Small intestine (tissue), 7 donors: ENCODE measurements around the gene VAMP5. TPM values are rescaled to one million over a fixed set of nuclear protein-coding genes. Genes with fewer than 3 reads are reported as not detected.
"Not testable (repeated sequence)": the region's sequence is repeated elsewhere in the genome, so short reads cannot be mapped to it uniquely, and the experiment has no call there.

ENCODE experiments used
- DNase-seq, 2 donors: peaks; one replicate each; pipeline versions ENCODE4 v3.0.0 to v3.0.0-alpha.2; 2013
- FAIRE-seq: peaks from 2 replicates; lab custom pipeline; 2012; peaks lifted over from hg19 to GRCh38; lab: Jason Lieb, UNC
- H3K27ac ChIP-seq, 3 donors: one replicate each; pipeline ENCODE4 v1.5.1; 2013; ENCODE audit warnings: low read length in 2 of 3, mild to moderate bottlenecking in 2 of 3, control low read depth in 1 of 3, inconsistent platforms in 1 of 3, low read depth in 1 of 3, moderate library complexity in 1 of 3
- H3K27me3 ChIP-seq, 3 donors: one replicate each; pipeline ENCODE4 v1.6.1; 2013; ENCODE audit warnings: low read length in 3 of 3, inconsistent platforms in 1 of 3; ENCODE audit not compliant: control insufficient read depth in 3 of 3, insufficient read depth in 3 of 3
- H3K36me3 ChIP-seq, 3 donors: one replicate each; pipeline ENCODE4 v1.6.1; 2013; ENCODE audit warnings: low read length in 3 of 3, inconsistent platforms in 1 of 3, low read depth in 1 of 3, mild to moderate bottlenecking in 1 of 3, moderate library complexity in 1 of 3; ENCODE audit not compliant: control insufficient read depth in 3 of 3, insufficient read depth in 2 of 3
- H3K4me1 ChIP-seq, 3 donors: one replicate each; pipeline ENCODE4 v1.6.1; 2013; ENCODE audit warnings: low read length in 2 of 3, inconsistent platforms in 1 of 3, low read depth in 1 of 3, mild to moderate bottlenecking in 1 of 3, moderate library complexity in 1 of 3; ENCODE audit not compliant: control insufficient read depth in 3 of 3, insufficient read depth in 2 of 3
- H3K4me3 ChIP-seq, 3 donors: one replicate each; pipeline ENCODE4 v1.5.1; 2013; ENCODE audit warnings: low read length in 3 of 3, control low read depth in 1 of 3, inconsistent platforms in 1 of 3, low read depth in 1 of 3, mild to moderate bottlenecking in 1 of 3, moderate library complexity in 1 of 3
- H3K9me3 ChIP-seq, 2 donors: one replicate each; pipeline ENCODE4 v1.6.1; 2013; ENCODE audit warnings: low read depth in 1 of 2, low read length in 1 of 2; ENCODE audit not compliant: control insufficient read depth in 2 of 2, insufficient read depth in 1 of 2
- WGBS, 3 donors: extraction: QIAGEN DNeasy Blood & Tissue Kit; methylation state at CpG; one replicate each; pipeline ENCODE4 v1.1.7; 2013; 5-methylcytosine and 5-hydroxymethylcytosine counted together
- polyA plus RNA-seq, 4 donors: library from polyadenylated mRNA; stranded (reverse) in 3 of 4; unstranded in 1 of 4; fragments of 200-250 nt in 3 of 4; fragments of 120-200 nt in 1 of 4; gene quantifications; one replicate each; pipeline versions ENCODE4 v1.2.1 to v1.2.3, GENCODE V29; 2013
- donor health status: healthy with polysubstance abuse.
- donor health status: control.
- donor health status: control.
- donor health status: Bipolar disorder and iron deficiency.
- donor health status: healthy.

The VAMP5 gene
- polyA plus RNA-seq, 4 donors: 12.8 to 110 (median 86.4) TPM

DNA sequence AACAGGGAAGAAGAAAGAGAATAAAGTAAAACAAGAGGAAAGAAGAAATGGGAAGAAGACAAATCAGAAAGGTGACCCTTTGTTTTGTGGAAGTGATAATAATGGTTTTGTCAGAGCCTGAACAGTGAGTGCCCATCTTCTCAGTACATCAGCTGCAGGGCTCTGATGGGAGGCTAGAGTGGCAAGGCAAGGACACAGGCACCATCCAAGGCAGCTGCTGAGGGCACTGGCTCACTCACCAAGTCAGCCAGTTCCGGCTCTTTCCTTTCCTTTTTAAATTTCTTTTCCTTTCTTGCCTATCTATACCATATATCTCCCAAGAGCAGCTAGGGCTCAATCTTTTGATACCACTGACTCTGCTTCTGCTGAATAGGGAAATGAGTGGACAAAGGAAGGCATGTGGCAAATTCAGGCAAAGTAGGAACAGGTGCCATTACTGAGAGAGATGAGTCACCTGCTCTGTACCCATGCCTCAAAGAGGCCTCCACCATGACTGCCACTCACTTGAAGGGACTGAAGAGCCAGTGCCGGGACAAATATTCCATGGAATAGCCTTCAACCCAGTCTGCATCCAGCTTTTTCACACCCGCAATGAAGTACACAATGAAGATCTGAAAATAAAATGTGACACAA is 29.1 kb upstream of the VAMP5 start:
- no peak overlapping the region for H3K4me3 ChIP-seq
- peaks cover 7 to 65% (median 22%) of the 10 kb centered on the region in 3 donors for H3K36me3 ChIP-seq
- H3K9me3 ChIP-seq: no peaks in the 10 kb centered on the region
- no peaks in the 10 kb centered on the region for H3K27me3 ChIP-seq
- 94 to 95% (median 94%) methylated on average over 3 of the region's 3 CpGs for WGBS, 3 donors
- DNase-seq: no peak
- no peak for FAIRE-seq
- H3K4me1 ChIP-seq: peaks cover 0 to 4% (median 0%) of the 10 kb centered on the region in 3 donors
- no peak overlapping the region for H3K27ac ChIP-seq

DNA sequence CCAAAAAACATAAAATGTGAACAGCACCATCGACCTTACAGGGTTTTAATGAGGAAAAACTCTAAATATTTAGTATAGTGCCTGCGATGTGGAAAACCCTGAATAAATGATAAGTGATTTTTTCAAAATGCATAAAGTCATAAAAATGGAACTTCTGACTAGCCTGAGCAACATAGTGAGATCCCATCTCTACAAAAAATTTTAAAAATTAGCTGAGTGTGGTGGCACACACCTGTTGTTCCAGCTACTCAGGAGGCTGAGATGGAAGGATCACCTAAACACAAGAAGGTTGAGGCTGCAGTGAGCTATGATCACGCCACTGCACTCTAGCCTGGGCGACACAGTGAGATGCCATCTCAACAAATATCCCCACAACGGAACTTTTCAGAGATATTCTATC is 27.1 kb upstream of the VAMP5 start:
- 92 to 95% (median 92%) methylated on average over 5 of the region's 5 CpGs for WGBS, 3 donors

DNA sequence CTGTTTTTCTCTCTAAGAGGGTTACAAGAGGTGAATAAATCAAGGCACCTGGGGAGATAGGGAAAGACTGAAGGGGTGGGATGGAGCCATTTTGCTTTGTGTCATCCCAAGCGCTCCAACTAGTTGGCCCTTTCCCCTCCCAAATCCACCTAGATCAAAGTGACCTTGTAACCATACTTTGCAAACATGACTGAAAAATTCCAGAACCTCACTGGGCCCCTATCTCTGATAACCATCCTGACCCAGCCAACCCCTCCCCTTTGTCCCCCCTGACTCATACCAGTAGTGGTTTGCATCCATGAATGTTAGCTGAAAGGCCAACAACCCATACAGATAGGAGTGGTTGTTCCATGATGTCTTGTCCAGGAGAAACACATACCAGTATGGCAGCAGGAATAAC is 26.1 kb upstream of the VAMP5 start:
- FAIRE-seq (no peak), DNase-seq (no peak)
- H3K27ac ChIP-seq: no peak overlapping the region
- no peak overlapping the region for H3K4me3 ChIP-seq
- peaks cover 0 to 5% (median 0%) of the 10 kb centered on the region in 3 donors for H3K4me1 ChIP-seq
- peaks cover 7 to 38% (median 16%) of the 10 kb centered on the region in 3 donors for H3K36me3 ChIP-seq
- no peaks in the 10 kb centered on the region for H3K27me3 ChIP-seq
- WGBS, 3 donors: 80 to 100% (median 93%) methylated on average over 1 of the region's 1 CpG
- H3K9me3 ChIP-seq: no peaks in the 10 kb centered on the region

More for the DNA sequence above, 27.1 kb upstream of the VAMP5 start:
- Histone ChIP-seq H3K27ac (no peak overlapping the region), H3K36me3 (peaks cover 7 to 48% (median 16%) of the 10 kb centered on the region in 3 donors), H3K27me3 (no peaks in the 10 kb centered on the region), H3K4me3 (no peak overlapping the region), H3K4me1 (peaks cover 0 to 5% (median 0%) of the 10 kb centered on the region in 3 donors), H3K9me3 (no peaks in the 10 kb centered on the region)
- FAIRE-seq: no peak
- DNase-seq: no peak

DNA sequence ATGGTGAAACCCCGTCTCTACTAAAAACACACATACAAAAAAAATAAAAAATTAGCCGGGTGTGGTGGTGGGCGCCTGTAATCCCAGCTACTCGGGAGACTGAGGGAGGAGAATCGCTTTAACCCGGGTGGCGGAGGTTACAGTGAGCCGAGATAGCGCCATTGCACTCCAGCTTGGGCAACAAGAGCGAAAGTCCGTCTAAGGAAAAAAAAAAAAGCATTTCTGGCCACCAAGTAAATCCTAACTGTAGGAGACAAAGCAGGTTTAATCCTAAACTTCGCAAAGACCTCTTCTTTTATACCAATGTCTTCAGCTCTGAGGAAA is 23.9 kb upstream of the VAMP5 start:
- H3K27me3 ChIP-seq, DNase-seq, FAIRE-seq, H3K4me1 ChIP-seq, H3K9me3 ChIP-seq, H3K27ac ChIP-seq: not testable (repeated sequence)
- WGBS, 3 donors: 74 to 79% (median 77%) methylated on average over 12 of the region's 12 CpGs
- Histone ChIP-seq H3K36me3 (peaks cover 0 to 19% (median 10%) of the 10 kb centered on the region in 3 donors), H3K4me3 (peak overlapping the region in 2 of 3 donors; percentile 74 to 92)

DNA sequence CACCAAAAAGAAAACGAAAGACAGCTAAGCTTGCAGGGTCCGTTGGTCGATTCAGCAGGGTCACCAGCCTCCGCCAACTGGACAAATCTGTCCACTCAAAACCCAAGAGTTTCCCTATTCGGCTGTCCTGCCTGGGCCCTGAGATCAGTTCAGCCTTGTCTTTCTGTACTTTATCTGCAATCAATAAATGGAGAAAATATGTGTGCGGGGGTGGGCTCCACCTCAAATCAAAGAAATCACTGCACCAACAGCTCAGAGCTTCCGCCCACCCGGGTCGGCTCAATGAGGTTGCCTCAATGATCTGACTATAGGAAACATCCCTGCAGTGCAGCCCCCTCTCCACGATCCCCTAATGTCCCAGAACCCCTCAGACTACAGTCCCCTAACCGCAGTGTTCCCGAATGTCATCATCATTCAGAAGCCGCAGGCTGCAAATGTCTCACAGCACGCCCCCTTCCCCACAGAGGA is 23.4 kb upstream of the VAMP5 start:
- Histone ChIP-seq H3K4me3 (peak overlapping the region; percentile 74 to 92 (median 75)), H3K4me1 (peaks cover 0 to 5% (median 0%) of the 10 kb centered on the region in 3 donors), H3K27ac (peak overlapping the region in 2 of 3 donors; percentile 89 to 90), H3K27me3 (no peaks in the 10 kb centered on the region), H3K36me3 (peaks cover 0 to 18% (median 8%) of the 10 kb centered on the region in 3 donors), H3K9me3 (no peaks in the 10 kb centered on the region)
- WGBS, 3 donors: 0 to 4% (median 4%) methylated on average over 14 of the region's 14 CpGs
- FAIRE-seq: no peak
- peak in 1 of 2 donors; percentile 30 for DNase-seq

DNA sequence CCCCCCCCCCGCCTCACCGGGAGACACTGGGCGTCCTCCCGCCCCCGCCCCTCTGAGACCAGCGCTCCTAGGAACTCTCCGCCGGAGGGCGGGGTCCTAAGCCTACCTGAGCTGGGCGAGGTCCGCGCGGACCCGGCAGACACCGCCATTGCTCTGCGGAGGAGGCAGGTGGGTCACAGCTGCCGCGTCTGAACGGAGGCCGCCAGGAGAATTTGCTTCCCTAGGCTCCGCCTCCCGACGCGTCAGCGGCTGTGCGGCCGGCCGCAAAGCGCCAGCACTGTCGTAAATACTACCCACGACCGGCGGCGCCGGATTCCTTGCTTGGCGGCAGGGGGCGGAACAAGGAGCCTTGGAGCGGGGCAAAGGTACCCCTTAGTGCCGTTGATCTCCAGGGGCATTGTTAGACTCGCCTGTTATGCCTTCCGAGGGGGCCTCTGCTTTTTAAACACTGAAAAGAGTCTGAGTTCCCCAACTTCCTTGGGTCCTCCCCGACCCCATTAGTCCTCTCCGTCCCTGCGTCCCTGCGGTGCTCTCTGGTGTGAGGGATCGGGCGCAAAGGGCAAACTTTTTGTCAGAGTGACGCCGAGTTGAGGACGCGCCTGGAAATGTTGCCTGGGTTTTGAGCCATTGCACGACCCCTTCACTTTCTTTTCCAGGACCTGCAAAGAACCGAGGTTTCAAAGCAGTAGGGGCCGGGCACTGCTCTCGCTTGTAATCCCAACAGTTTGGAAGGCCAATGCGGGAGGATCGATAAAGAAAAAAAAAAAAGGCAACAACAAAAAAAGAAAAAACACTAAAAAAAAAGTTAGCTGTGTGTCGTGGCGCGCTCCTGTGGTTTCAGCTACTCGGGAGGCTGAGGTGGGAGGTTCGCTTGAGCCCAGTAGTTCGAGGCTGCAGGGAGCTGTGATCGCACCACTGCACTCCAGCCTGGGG is 22.7 kb upstream of the VAMP5 start, which contains the start of gene GGCX:
Gene GGCX, minus strand, starts transcription at position 214 of the 933 bp plus-strand sequence. Its CDS starts 65 bp downstream, at position 149.
- peaks cover 0 to 15% (median 6%) of the 10 kb centered on the region in 3 donors for H3K36me3 ChIP-seq
- FAIRE-seq: no peak
- WGBS, 3 donors: 2 to 3% (median 2%) methylated on average over 54 to 64 of the region's 64 CpGs

DNA sequence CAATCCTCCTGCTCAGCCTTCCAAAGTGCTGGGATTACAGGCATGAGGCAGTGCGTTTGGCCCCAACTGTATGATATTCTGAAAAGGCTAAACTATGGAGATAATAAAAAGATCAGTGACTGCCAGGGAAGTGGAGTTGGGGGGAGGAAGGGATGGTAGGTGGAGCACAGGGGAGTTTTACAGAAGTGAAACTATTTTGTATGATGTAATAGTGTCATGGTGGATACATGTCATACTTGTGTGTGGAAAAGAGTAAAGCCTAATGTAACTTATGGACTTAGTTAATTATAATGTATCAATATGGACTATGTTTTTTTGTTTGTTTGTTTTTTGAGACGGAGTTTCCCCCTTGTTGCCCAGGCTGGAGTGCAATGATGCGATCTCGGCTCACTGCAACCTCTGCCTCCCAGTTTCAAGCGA is 20.1 kb upstream of the VAMP5 start:
- no peak for DNase-seq
- Histone ChIP-seq H3K27ac (no peak overlapping the region), H3K4me3 (no peak overlapping the region), H3K9me3 (no peaks in the 10 kb centered on the region), H3K4me1 (peaks cover 0 to 5% (median 0%) of the 10 kb centered on the region in 3 donors), H3K36me3 (no peaks in the 10 kb centered on the region), H3K27me3 (no peaks in the 10 kb centered on the region)
- no peak for FAIRE-seq
- WGBS, 3 donors: 86 to 90% (median 88%) methylated on average over 5 of the region's 5 CpGs

More for the DNA sequence above, 22.7 kb upstream of the VAMP5 start, which contains the start of gene GGCX:
- Histone ChIP-seq H3K27ac (peak within 1 kb of the TSS; percentile 17 to 90 (median 89)), H3K9me3 (no peaks in the 10 kb centered on the region), H3K4me1 (peaks cover 0 to 5% (median 0%) of the 10 kb centered on the region in 3 donors), H3K27me3 (no peaks in the 10 kb centered on the region), H3K4me3 (peak within 1 kb of the TSS; percentile 74 to 92 (median 75))
- DNase-seq: peak; percentile 97 to 99

DNA sequence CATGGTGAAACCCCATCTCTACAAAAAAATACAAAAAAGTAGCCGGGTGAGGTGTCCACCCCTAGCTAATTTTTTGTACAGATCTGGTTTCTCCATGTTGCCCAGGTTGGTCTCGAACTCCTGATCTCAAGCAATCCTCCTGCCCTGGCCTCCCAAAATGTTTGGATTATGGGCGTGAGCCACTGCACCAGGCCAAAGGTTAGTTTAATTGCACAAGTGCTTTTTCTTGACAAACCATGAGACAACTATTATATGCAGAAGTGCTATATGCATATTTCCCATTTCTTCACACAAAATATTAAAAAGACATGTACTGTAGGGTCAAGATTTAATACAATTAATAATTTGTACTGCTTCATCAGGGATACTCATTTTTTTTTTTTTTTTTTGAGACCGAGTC is 18.0 kb upstream of the VAMP5 start:
- Histone ChIP-seq H3K4me1 (no peaks in the 10 kb centered on the region), H3K36me3 (no peaks in the 10 kb centered on the region), H3K27ac (no peak overlapping the region), H3K4me3 (no peak overlapping the region), H3K9me3 (no peaks in the 10 kb centered on the region), H3K27me3 (no peaks in the 10 kb centered on the region)
- FAIRE-seq (no peak), DNase-seq (no peak)
- WGBS, 3 donors: 67 to 82% (median 75%) methylated on average over 4 of the region's 4 CpGs
